AG10803 (cell line): ENCODE results near the gene GALNT1.
"Not testable (repeated sequence)": the region's sequence is repeated elsewhere in the genome, so short reads cannot be mapped to it uniquely, and the experiment has no call there.

Source experiments
- DNase-seq: peaks from one replicate; pipeline ENCODE4 v3.0.0; 2010; ENCODE audit warnings: low read depth
- H3K4me3 ChIP-seq: 2 replicates; pipeline ENCODE4 v1.5.1; 2011; ENCODE audit warnings: mild to moderate bottlenecking, low read length, control low read depth
- TF ChIP-seq, protein P1 (sequence below): conservative IDR thresholded peaks from 2 replicates; pipeline ENCODE4 v1.5.1; 2011; ENCODE audit warnings: mild to moderate bottlenecking, low read length, control low read depth, inconsistent platforms

The GALNT1 gene

DNA sequence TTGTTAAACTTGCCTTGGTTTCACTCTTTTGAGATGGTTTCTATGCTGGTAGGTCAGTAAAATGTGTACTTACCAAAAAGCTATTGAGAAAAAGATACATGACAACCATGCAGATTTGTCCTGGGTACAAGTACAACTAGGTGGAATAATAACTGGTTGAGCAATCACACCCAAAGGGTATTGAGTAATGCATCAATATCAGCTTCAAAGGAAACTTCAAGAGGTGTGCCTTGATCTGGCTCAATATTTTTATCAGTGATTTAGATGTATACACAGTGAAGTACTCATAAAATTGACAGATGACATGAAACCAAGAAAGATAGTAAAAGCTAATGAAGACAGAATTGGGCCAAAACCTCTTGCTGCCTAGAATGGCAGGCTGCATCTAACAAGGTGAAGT is 21.7 kb upstream of the GALNT1 start:
- no peak for DNase-seq
- H3K4me3 ChIP-seq, result no peak overlapping the region
- TF ChIP-seq, protein P1, sequence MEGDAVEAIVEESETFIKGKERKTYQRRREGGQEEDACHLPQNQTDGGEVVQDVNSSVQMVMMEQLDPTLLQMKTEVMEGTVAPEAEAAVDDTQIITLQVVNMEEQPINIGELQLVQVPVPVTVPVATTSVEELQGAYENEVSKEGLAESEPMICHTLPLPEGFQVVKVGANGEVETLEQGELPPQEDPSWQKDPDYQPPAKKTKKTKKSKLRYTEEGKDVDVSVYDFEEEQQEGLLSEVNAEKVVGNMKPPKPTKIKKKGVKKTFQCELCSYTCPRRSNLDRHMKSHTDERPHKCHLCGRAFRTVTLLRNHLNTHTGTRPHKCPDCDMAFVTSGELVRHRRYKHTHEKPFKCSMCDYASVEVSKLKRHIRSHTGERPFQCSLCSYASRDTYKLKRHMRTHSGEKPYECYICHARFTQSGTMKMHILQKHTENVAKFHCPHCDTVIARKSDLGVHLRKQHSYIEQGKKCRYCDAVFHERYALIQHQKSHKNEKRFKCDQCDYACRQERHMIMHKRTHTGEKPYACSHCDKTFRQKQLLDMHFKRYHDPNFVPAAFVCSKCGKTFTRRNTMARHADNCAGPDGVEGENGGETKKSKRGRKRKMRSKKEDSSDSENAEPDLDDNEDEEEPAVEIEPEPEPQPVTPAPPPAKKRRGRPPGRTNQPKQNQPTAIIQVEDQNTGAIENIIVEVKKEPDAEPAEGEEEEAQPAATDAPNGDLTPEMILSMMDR, result no peak

GRCh38 chr18:35564795-35565453 is 16.6 kb upstream of the GALNT1 start:
- TF ChIP-seq, protein P1, result no peak
- no peak overlapping the region for H3K4me3 ChIP-seq
- no peak for DNase-seq

- H3K4me3 ChIP-seq, result no peak overlapping the region
- TF ChIP-seq, protein P1, result no peak
Measured at GRCh38 chr18:35566019-35566418, 15.5 kb upstream of the GALNT1 start.

GRCh38 chr18:35570182-35570581 is 11.4 kb upstream of the GALNT1 start:
- TF ChIP-seq, protein P1, result no peak
- H3K4me3 ChIP-seq, result no peak overlapping the region
- DNase-seq, result no peak

More at GRCh38 chr18:35566019-35566418, 15.5 kb upstream of the GALNT1 start:
- no peak for DNase-seq

- DNase-seq, result no peak
- H3K4me3 ChIP-seq, result no peak overlapping the region
- TF ChIP-seq, protein P1, result no peak
Measured at GRCh38 chr18:35571138-35571537, 10.4 kb upstream of the GALNT1 start.

GRCh38 chr18:35572644-35573043 is 8.9 kb upstream of the GALNT1 start:
- DNase-seq, result no peak
- TF ChIP-seq, protein P1, result no peak
- H3K4me3 ChIP-seq, result no peak overlapping the region

GRCh38 chr18:35573531-35573930 is 8.0 kb upstream of the GALNT1 start:
- H3K4me3 ChIP-seq, result no peak overlapping the region
- DNase-seq, result no peak
- TF ChIP-seq, protein P1, result no peak

GRCh38 chr18:35576240-35576845 is 5.2 kb upstream of the GALNT1 start:
- not testable (repeated sequence) for DNase-seq, H3K4me3 ChIP-seq
